GM12878 (cell line): ENCODE measurements around the gene WDR91. TPM values are rescaled to one million over a fixed set of nuclear protein-coding genes. Genes with fewer than 3 reads are reported as not detected.

ENCODE experiments used
- ATAC-seq: fragments of 200-7000 bp; cut with Tn5 transposase; 3 replicates; pipeline ENCODE4 v1.9.1; 2020; ENCODE audit warnings: mild to moderate bottlenecking, moderate library complexity
- BruUV-seq: library from RNA; stranded (reverse); fragments of 400-500 nt; replicated peaks from 2 replicates; lab custom pipeline; 2021; lab: Mats Ljungman, UMichigan
- CTCF ChIA-PET: fragments of 300-600 bp; sonication (Branson Sonifier 250); formaldehyde crosslinking; extraction: SDS; loops from one replicate; lab custom pipeline; 2021; ENCODE audit warnings: inconsistent platforms; lab: Yijun Ruan, JAX
- POLR2A ChIA-PET: fragments of 350-600 bp; formaldehyde crosslinking; extraction: SDS; loops from one replicate; lab custom pipeline; 2021; ENCODE audit warnings: inconsistent platforms; lab: Charles Lee
- RAD21 ChIA-PET: fragments of 300-600 bp; sonication (Branson Sonifier 250); formaldehyde crosslinking; loops from one replicate; lab custom pipeline; 2023; ENCODE audit warnings: antibody characterized with exemption; ENCODE audit not compliant: unreplicated experiment; lab: Charles Lee
- SMC1A ChIA-PET: fragments of 300-600 bp; sonication (Branson Sonifier 250); formaldehyde crosslinking; loops from one replicate; lab custom pipeline; 2023; ENCODE audit not compliant: unreplicated experiment, uncharacterized antibody; lab: Charles Lee
- DNase-seq: peaks from one replicate; pipeline ENCODE4 v3.0.0-alpha.2; 2011; ENCODE audit warnings: low read depth, low spot score
- FAIRE-seq: peaks from 3 replicates; lab custom pipeline; 2011; peaks lifted over from hg19 to GRCh38; lab: Jason Lieb, UNC
- H2AFZ ChIP-seq: 2 replicates; pipeline ENCODE4 v1.6.0; 2011; ENCODE audit warnings: low read depth, low read length, control low read depth; ENCODE audit not compliant: control insufficient read depth
- H3K27ac ChIP-seq: 2 replicates; pipeline ENCODE4 v1.5.1; 2011; ENCODE audit warnings: control low read depth; ENCODE audit not compliant: control insufficient read depth, insufficient read depth
- H3K27me3 ChIP-seq, 2 experiments: replicated peaks in 1 of 2; 2 replicates each; pipeline versions ENCODE4 v1.6.0 to v1.6.1; 2011; ENCODE audit warnings: low read length in 1 of 2; ENCODE audit not compliant: control insufficient read depth in 2 of 2, insufficient read depth in 2 of 2
- H3K36me3 ChIP-seq, 2 experiments: 2 replicates each; pipeline ENCODE4 v1.5.1; 2011; ENCODE audit warnings: low read length in 1 of 2; ENCODE audit not compliant: control insufficient read depth in 2 of 2, insufficient read depth in 2 of 2
- H3K4me1 ChIP-seq: 2 replicates; pipeline ENCODE4 v1.6.1; 2011; ENCODE audit warnings: mild to moderate bottlenecking, low read length, moderate library complexity, mixed read lengths; ENCODE audit not compliant: control insufficient read depth, insufficient read depth
- H3K4me2 ChIP-seq: 2 replicates; pipeline ENCODE4 v1.6.0; 2011; ENCODE audit warnings: control low read depth; ENCODE audit not compliant: control insufficient read depth, insufficient read depth
- H3K4me3 ChIP-seq: fragments of 200-600 bp; sonication (generic); 2 replicates; pipeline ENCODE4 v1.5.1; 2016
- H3K79me2 ChIP-seq: 2 replicates; pipeline ENCODE4 v1.6.0; 2011; ENCODE audit warnings: low read length; ENCODE audit not compliant: control insufficient read depth, insufficient read depth
- H3K9ac ChIP-seq: 2 replicates; pipeline ENCODE4 v1.8.0; 2011; ENCODE audit warnings: low read length, control low read depth, mixed read lengths; ENCODE audit not compliant: control insufficient read depth, insufficient read depth
- H3K9me3 ChIP-seq: replicated peaks from 3 replicates; pipeline ENCODE4 v1.5.1; 2011; ENCODE audit warnings: mild to moderate bottlenecking, low read length; ENCODE audit not compliant: control insufficient read depth, insufficient read depth
- H4K20me1 ChIP-seq: 2 replicates; pipeline ENCODE4 v1.6.0; 2011; ENCODE audit not compliant: control insufficient read depth, insufficient read depth
- ATF7 ChIP-seq: fragments of 450-650 bp; IDR thresholded peaks from 2 replicates; pipeline ENCODE4 v1.6.1; 2016; ENCODE audit warnings: low read depth, mild to moderate bottlenecking
- IKZF2 ChIP-seq, 2 experiments: fragments of 450-650 bp; IDR thresholded peaks; 2 replicates each; pipeline ENCODE4 v1.6.1; 2017; ENCODE audit warnings: mild to moderate bottlenecking in 2 of 2, moderate library complexity in 2 of 2
- MTA3 ChIP-seq: IDR thresholded peaks from 2 replicates; pipeline ENCODE4 v1.6.1; 2012; ENCODE audit warnings: low read length, inconsistent platforms, borderline replicate concordance
- WGBS: methylation state at CpG from one replicate; pipeline ENCODE4 v1.1.6; 2016; ENCODE audit warnings: low lambda C conversion rate; ENCODE audit not compliant: insufficient replicate concordance, insufficient coverage; ENCODE audit errors: missing lambda C conversion rate; 5-methylcytosine and 5-hydroxymethylcytosine counted together
- in situ Hi-C: fragments of 300-500 bp; cut with MboI; formaldehyde crosslinking; loops from 9 replicates; pipeline ENCODE4 v1.14.3; 2018; ENCODE audit warnings: mixed read lengths
- intact Hi-C: fragments of 100-400 bp; cut with micrococcal nuclease; formaldehyde crosslinking; loops from one replicate; pipeline ENCODE4 v1.14.2; 2022; ENCODE audit not compliant: unreplicated experiment
- polyA plus RNA-seq, 11 experiments: library from polyadenylated mRNA; depleted of rRNA in 4 of 11; unstranded in 6 of 11; stranded (reverse) in 5 of 11; fragments of >200 nt; fragmentation: Nextera tagmentation in 4 of 11; fragmentation: Illumina TruSeq in 1 of 11; extraction: Ambion mirVana in 4 of 11; extraction: Trizol in 1 of 11; gene quantifications; 1 replicate in 1 of 11; 2 replicates in 10 of 11; pipeline versions ENCODE4 v1.2.1 to v1.2.3, GENCODE V29; 2011 to 2016; ENCODE audit warnings: inconsistent platforms in 2 of 11, missing spikeins in 2 of 11, low read depth in 1 of 11
- total RNA-seq, 4 experiments: library from RNA; depleted of rRNA in 3 of 4; stranded (reverse); fragments of >200 nt in 3 of 4; fragmentation: Illumina TruSeq in 1 of 4; extraction: Trizol in 1 of 4; gene quantifications; 2 replicates each; pipeline versions ENCODE4 v1.2.1 to v1.2.3, GENCODE V29; 2013 to 2021

Gene WDR91
- total and polyA plus RNA-seq, 10 of the 15 experiments (the other 5 are each of a cell fraction or from before 2014, with no cell fraction given), result 7.6 to 83.3 (median 16.5) TPM

DNA sequence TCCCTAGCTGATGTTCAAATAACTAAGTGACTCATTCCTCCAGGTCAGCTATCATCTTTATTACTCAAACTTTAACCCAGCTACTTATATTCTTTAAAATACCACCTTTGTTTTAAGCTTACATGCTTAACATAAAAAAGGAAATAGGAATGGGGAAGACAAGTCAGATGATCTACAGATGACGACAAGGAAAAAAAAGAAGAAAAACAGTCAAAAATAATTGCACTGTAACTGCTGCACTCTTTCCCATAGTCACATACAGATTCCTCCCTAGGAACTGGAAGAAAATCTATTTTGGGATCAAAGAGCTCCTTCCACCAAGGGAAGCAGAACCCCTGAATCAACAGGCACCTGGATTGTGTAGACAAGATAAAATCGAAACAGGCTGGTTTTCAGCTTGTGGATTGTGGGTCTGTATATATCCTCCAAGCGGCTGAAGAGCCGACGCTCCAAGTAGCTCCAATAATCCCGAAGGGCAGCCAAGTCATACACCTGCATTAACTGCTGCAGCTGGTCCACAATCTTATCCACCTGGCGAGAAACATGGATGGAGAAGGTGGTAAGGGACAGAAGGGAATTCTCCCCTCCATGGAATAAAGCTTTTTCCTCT is 2.0 kb downstream of the WDR91 start:
- DNase-seq (no peak), ATAC-seq (no peak)
- peaks cover 1 to 14% of the 10 kb centered on the region in 2 experiments; a peak in 2 of 4 replicates for H3K36me3 ChIP-seq
- BruUV-seq, result TSS peak; percentile 43
- TF ChIP-seq IKZF2 (IDR thresholded peaks at IDR 0.05), result peak in 1 of 2 experiments; percentile 21; a peak in 2 of 4 replicates
- TF ChIP-seq ATF7, result peak; percentile 24; the same call in 1 of the 2 replicates
- TF ChIP-seq MTA3, result no peak
- TF ChIP-seq, all 136 proteins: peak for 2
- ChIA-PET SMC1A (interaction anchor here (0.6 to 10.8 kb wide), 20 partner anchors 9 to 575 kb away, joined by 3 to 251 read pairs (median 8); partner anchors contain the start of genes AGBL3, CYREN and TMEM140), CTCF (interaction anchor here (1.0 to 10.4 kb wide), 10 partner anchors 16 to 560 kb away, joined by 3 to 109 read pairs (median 6); partner anchors contain the start of gene CYREN), RAD21 (interaction anchor here (1.0 to 11.2 kb wide), 11 partner anchors 15 to 222 kb away, joined by 3 to 230 read pairs (median 10); partner anchors contain the start of genes AGBL3, CYREN and TMEM140), POLR2A (interaction anchor here (0.6 to 10.8 kb wide), 16 partner anchors 9 to 223 kb away, joined by 3 to 299 read pairs (median 6); partner anchors contain the start of genes AGBL3, CYREN and TMEM140)
- intact Hi-C loops, result no loop called here
- Histone ChIP-seq H3K9ac (peak overlapping the region; percentile 24), H3K27me3 (no peaks in the 10 kb centered on the region), H3K4me2 (peak overlapping the region; percentile 99), H3K4me3 (peak overlapping the region; percentile 99), H2AFZ (no peak overlapping the region), H3K9me3 (no peaks in the 10 kb centered on the region; the same call in 2 of the 3 replicates), H4K20me1 (no peaks in the 10 kb centered on the region), H3K79me2 (peaks cover 56% of the 10 kb centered on the region), H3K27ac (peak overlapping the region; percentile 92), H3K4me1 (peaks cover 44% of the 10 kb centered on the region)
- 87% methylated on average over 7 of the region's 7 CpGs for WGBS
- in situ Hi-C loops, result no loop called here
- no peak for FAIRE-seq
